ENCODE measurements around the gene ZNF740.
A peak's percentile ranks its signal among the peaks of the same experiment; 100 is the strongest.

ZNF740 gene

DNA sequence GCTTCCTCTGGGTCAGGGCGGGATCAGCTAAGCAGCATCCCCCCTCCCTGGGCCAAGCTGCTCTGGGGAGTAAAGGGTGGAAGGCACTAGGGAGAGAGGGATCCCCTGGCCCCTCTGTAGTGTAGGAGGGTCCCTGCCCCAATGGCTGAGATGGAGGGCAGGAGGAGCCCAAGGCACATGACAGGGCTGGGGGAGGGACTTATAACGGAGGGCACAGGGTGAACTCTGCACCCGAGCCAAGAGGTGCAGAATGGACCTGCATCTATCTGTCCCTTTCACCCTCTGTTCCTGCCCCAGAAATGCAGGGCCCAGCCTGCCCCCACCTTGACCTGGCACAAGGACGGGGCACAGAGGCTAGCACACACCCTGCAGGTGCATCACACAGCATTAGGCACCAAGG, 30.3 kb downstream of the ZNF740 start:
- Histone ChIP-seq H3K27me3 (no peaks in the 10 kb centered on the region), H3K4me3 (peak overlapping the region in 1 of 10 experiments; percentile 14; a peak in 1 of 20 replicates), H3K4me1 (peaks cover 88 to 100% (median 95%) of the 10 kb centered on the region in 10 experiments), H3K36me3 (peaks cover 20 to 59% (median 48%) of the 10 kb centered on the region in 11 experiments), H4K20me1 (peaks cover 0 to 11% (median 0%) of the 10 kb centered on the region in 11 experiments; a peak in 3 of 22 replicates), H3K27ac (peak overlapping the region in 9 of 11 experiments; percentile 82 to 97 (median 91); a peak in 16 of 22 replicates), H3K9me3 (replicated peaks in 1 of 11) (no peaks in the 10 kb centered on the region), H3K4me2 (peak overlapping the region; percentile 20 to 99 (median 96)), H3K9ac (peak overlapping the region in 9 of 11 experiments; percentile 12 to 80 (median 30); a peak in 11 of 22 replicates)
- TF ChIP-seq Cebpa-rat (IDR thresholded peaks at IDR 0.05): no peak

DNA sequence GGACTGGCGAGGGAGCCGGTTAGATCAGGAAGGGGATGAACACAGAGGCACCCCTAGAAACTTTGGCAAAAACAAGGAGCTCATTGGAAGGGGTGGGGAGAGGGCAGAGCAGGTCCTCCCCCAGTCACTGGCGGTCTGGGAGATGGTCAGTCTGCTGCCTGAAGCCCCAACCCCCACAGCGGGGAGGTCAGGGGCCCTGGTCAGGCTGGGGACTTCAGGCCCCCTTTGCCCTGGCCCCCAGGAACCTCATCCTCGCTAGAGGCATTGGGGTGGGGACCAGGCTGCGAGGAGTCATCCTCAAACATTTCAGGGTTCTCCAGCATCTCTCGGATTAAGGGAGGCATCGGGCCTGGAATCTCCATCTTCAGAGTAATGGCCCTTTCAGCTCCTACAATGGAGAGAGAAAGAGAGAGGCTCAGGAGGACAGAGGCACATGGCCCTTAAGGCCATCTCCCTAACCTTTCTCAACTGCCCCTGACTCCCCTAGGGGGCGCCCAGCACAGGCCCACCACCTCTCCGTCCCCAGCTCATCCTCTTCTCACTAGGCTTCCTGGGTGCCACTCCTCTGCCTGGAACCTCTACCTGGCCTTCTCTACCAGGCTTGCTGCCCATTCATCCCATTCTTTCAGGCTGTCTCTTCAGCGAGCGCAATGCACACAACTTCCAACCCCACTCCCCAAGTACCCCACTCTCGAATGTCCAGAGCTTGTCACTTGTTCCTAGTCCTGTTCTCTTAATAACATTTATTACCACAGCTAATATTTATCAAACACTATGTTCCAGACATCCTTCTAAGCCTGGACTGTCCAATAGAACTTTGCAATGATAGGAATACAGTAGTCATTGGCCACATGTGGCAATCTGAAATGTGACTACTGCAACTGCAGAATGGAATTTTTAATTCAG, 31.2 kb downstream of the ZNF740 start:
- Histone ChIP-seq H4K20me1 (peaks cover 0 to 6% (median 0%) of the 10 kb centered on the region in 11 experiments; a peak in 3 of 22 replicates), H3K27ac (peak overlapping the region in 8 of 11 experiments; percentile 6 to 97 (median 90); a peak in 12 of 22 replicates), H3K9me3 (replicated peaks in 1 of 11) (no peaks in the 10 kb centered on the region), H3K9ac (peak overlapping the region in 8 of 11 experiments; percentile 3 to 80 (median 28); a peak in 7 of 22 replicates), H3K36me3 (peaks cover 20 to 59% (median 48%) of the 10 kb centered on the region in 11 experiments), H3K4me1 (peaks cover 88 to 100% (median 95%) of the 10 kb centered on the region in 10 experiments), H3K4me2 (peak overlapping the region; percentile 8 to 99 (median 96); a peak in 18 of 22 replicates), H3K4me3 (peak overlapping the region in 1 of 10 experiments; percentile 21; a peak in 1 of 20 replicates), H3K27me3 (no peaks in the 10 kb centered on the region)
- TF ChIP-seq Cebpa-rat (IDR thresholded peaks at IDR 0.05): no peak

DNA sequence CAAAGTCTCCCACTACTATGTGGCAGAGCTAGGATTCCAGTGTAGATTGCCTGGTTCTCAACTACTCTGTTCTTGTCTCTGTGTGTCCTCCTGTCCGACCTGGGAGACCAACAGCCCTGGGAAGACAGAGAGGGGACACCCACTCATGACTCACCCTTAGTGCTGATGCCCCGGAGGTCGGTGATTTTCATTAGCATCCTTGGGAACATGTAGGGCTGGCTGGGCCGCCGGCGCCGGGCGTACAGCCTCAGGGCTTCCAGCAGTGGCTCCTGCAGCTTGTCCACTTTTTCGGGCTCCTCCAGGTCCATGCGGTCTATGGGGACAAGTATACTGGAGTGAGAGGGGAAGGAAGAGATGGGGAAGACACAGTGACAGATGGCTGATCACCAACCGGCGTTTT, 32.4 kb downstream of the ZNF740 start:
- H3K27ac ChIP-seq: peak overlapping the region in 2 of 11 experiments; percentile 2 to 20; a peak in 1 of 22 replicates
- H3K4me2 ChIP-seq: peak overlapping the region in 10 of 11 experiments; percentile 50 to 98 (median 96); a peak in 18 of 22 replicates
- peaks cover 88 to 100% (median 95%) of the 10 kb centered on the region in 10 experiments for H3K4me1 ChIP-seq
- H4K20me1 ChIP-seq: peaks cover 0 to 6% (median 0%) of the 10 kb centered on the region in 11 experiments; a peak in 3 of 22 replicates
- no peak for TF ChIP-seq Cebpa-rat (IDR thresholded peaks at IDR 0.05)
- H3K9me3 ChIP-seq (replicated peaks in 1 of 11): no peaks in the 10 kb centered on the region
- no peaks in the 10 kb centered on the region for H3K27me3 ChIP-seq
- H3K36me3 ChIP-seq: peaks cover 20 to 59% (median 48%) of the 10 kb centered on the region in 11 experiments
- H3K9ac ChIP-seq: peak overlapping the region in 5 of 11 experiments; percentile 1 to 64 (median 25); a peak in 5 of 22 replicates
- peak overlapping the region in 2 of 10 experiments; percentile 13 to 79; a peak in 4 of 20 replicates for H3K4me3 ChIP-seq

DNA sequence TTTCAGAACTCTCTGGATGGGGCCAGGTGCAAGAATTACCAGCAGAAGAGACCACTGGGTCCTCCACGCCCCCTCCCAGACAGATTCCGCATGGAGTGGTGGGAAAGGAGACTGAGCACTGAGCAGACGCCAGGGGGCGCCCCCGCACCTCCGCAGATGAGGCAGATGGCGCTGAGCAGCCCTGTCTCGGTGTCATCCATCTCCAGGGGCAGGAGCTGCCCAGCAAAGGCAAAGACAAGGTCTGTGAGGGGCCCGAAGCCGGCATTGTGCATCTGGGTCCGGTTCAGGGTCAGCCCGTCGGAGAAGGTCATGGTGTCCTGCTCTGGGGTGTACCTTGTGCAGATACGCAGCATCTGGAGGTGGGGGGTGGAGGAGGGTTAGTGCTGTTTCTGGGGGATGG, 32.8 kb downstream of the ZNF740 start:
- Histone ChIP-seq H3K4me3 (peak overlapping the region in 2 of 10 experiments; percentile 62 to 79; a peak in 5 of 20 replicates), H3K4me2 (peak overlapping the region; percentile 77 to 99 (median 97)), H3K9ac (peak overlapping the region in 8 of 11 experiments; percentile 25 to 83 (median 64); a peak in 10 of 22 replicates)

DNA sequence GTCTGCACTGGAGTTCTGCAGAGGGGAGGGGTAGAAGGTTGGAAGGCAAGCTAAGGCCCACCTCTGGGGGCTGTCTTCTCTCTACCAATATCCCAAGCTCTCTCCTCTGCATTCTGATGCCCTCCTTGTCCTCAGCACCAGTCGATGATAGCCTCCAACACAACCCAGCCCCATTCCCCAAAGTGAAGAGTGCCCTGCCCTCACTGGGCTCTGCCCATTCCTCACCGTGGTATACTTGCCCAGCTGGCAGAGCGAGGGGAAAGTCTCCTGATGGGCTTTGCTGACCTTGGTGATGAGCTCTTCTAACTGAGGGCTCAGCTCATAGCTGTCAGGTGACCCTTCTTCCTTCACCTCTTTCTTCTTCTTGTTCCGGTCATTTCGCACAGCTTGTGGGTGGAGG, 33.7 kb downstream of the ZNF740 start:
- no peak for TF ChIP-seq Cebpa-rat (IDR thresholded peaks at IDR 0.05)
- Histone ChIP-seq H3K4me2 (peak overlapping the region; percentile 77 to 99 (median 97)), H3K27ac (peak overlapping the region in 9 of 11 experiments; percentile 39 to 83 (median 80); a peak in 16 of 22 replicates), H4K20me1 (peaks cover 0 to 6% (median 0%) of the 10 kb centered on the region in 11 experiments; a peak in 3 of 22 replicates), H3K4me1 (peaks cover 86 to 100% (median 94%) of the 10 kb centered on the region in 10 experiments), H3K27me3 (no peaks in the 10 kb centered on the region), H3K9ac (peak overlapping the region in 10 of 11 experiments; percentile 23 to 83 (median 66); a peak in 16 of 22 replicates), H3K4me3 (peak overlapping the region in 6 of 10 experiments; percentile 33 to 86 (median 70); a peak in 9 of 20 replicates), H3K9me3 (replicated peaks in 1 of 11) (no peaks in the 10 kb centered on the region), H3K36me3 (peaks cover 20 to 59% (median 48%) of the 10 kb centered on the region in 11 experiments)

More for the DNA sequence above, 32.8 kb downstream of the ZNF740 start:
- peaks cover 0 to 6% (median 0%) of the 10 kb centered on the region in 11 experiments; a peak in 3 of 22 replicates for H4K20me1 ChIP-seq
- H3K27ac ChIP-seq: peak overlapping the region in 4 of 11 experiments; percentile 2 to 83 (median 74); a peak in 6 of 22 replicates
- H3K27me3 ChIP-seq: no peaks in the 10 kb centered on the region
- no peaks in the 10 kb centered on the region for H3K9me3 ChIP-seq (replicated peaks in 1 of 11)
- peaks cover 20 to 59% (median 48%) of the 10 kb centered on the region in 11 experiments for H3K36me3 ChIP-seq
- no peak for TF ChIP-seq Cebpa-rat (IDR thresholded peaks at IDR 0.05)
- peaks cover 88 to 100% (median 95%) of the 10 kb centered on the region in 10 experiments for H3K4me1 ChIP-seq

DNA sequence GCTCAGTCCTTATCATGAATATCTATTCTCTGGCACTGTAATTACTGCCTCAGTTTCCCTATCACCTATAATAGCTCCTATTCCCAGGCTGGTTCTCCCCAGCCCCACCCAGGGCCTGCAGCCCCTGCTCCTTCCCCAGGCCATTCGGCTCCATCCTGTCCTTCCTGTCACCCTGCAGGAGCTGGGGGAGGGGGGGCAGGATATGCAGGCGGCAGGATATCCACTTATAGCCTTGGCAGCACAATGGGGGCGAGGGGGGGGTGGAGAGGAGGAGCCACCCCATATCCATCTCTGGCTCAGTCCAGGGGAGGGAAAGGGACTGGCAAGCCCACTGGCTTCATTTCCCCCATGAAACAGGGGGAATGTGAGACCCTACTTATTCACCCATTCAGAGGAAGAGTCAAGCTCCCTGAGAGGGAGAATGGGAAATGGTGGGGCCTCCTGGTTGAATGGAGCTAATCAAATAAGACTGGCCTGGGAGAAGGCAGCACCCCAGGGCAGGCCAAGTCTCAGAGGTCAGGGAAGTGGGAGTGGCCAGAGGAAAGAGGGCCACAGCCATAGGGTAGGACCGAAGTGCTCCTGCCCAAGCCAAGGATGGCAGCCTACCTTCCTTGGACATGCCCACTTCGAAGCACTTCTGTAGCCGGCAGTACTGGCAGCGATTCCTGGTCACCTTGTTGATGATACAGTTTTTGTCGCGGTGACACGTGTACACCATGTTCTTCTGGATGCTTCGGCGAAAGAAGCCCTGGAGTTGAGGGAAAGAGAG, 34.3 kb downstream of the ZNF740 start:
- Histone ChIP-seq H3K4me3 (peak overlapping the region in 6 of 10 experiments; percentile 33 to 86 (median 70); a peak in 11 of 20 replicates), H3K9ac (peak overlapping the region; percentile 23 to 83 (median 65); a peak in 19 of 22 replicates), H3K36me3 (peaks cover 20 to 57% (median 47%) of the 10 kb centered on the region in 11 experiments), H3K27me3 (no peaks in the 10 kb centered on the region), H3K9me3 (replicated peaks in 1 of 11) (no peaks in the 10 kb centered on the region), H3K4me2 (peak overlapping the region; percentile 77 to 99 (median 97)), H3K4me1 (peaks cover 83 to 97% (median 91%) of the 10 kb centered on the region in 10 experiments), H4K20me1 (peaks cover 0 to 6% (median 0%) of the 10 kb centered on the region in 11 experiments; a peak in 3 of 22 replicates), H3K27ac (peak overlapping the region in 10 of 11 experiments; percentile 39 to 83 (median 80); a peak in 18 of 22 replicates)
- TF ChIP-seq Cebpa-rat (IDR thresholded peaks at IDR 0.05): no peak

DNA sequence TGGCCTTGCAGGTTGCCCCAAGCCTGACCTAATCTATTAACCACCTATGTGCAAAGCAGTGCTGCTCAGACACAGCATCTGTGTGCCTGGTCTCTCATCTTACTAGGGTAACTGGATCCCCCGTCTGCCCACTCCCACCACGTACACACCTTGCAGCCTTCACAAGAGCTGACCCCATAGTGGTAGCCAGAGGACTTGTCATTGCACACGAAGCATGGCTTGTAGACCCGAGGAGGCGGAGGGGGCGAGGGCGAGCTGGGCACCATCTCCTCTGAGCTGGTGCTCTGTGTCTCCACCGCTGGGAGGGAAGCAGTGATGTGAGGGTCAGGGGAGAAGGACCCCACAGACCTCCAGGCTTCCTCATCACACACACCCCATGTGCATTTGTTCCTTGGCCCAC, 35.0 kb downstream of the ZNF740 start:
- Histone ChIP-seq H3K4me1 (peaks cover 77 to 90% (median 86%) of the 10 kb centered on the region in 10 experiments), H3K27me3 (no peaks in the 10 kb centered on the region), H3K9me3 (replicated peaks in 1 of 11) (no peaks in the 10 kb centered on the region), H3K9ac (peak overlapping the region in 10 of 11 experiments; percentile 23 to 83 (median 66); a peak in 14 of 22 replicates), H3K4me3 (peak overlapping the region in 5 of 10 experiments; percentile 39 to 86 (median 79); a peak in 6 of 20 replicates), H3K27ac (peak overlapping the region in 10 of 11 experiments; percentile 72 to 83 (median 80); a peak in 19 of 22 replicates), H4K20me1 (peaks cover 0 to 6% (median 0%) of the 10 kb centered on the region in 11 experiments; a peak in 3 of 22 replicates), H3K4me2 (peak overlapping the region; percentile 77 to 99 (median 97)), H3K36me3 (peaks cover 20 to 51% (median 40%) of the 10 kb centered on the region in 11 experiments)
- TF ChIP-seq Cebpa-rat (IDR thresholded peaks at IDR 0.05): no peak

Measured in BLaER1 treated with 17β-estradiol and CSF1 and Interleukin-3, amounts not matched to agents 10 nM and 100 nM (cell line).